NCI-H2196 treated with DMSO at 0.1 percent for 48 hours (cell line): ENCODE results near the gene RHCG.

Experiments
- DNase-seq: peaks from one replicate; lab custom pipeline; 2025; ENCODE audit not compliant: unreplicated experiment; lab: John Stamatoyannopoulos, UW

RHCG gene

GRCh38 chr15:89496155-89497098 lies at the start of gene RHCG:
TSS of gene RHCG (minus strand) at chr15:89496583. CDS start at chr15:89496544, 39 bp downstream.
- DNase-seq = no peak

- no peak for DNase-seq
Observed at GRCh38 chr15:89543389-89543788, 47.0 kb upstream of the RHCG start.

GRCh38 chr15:89542369-89542768 lies 46.0 kb upstream of the RHCG start:
- no peak for DNase-seq

DNA sequence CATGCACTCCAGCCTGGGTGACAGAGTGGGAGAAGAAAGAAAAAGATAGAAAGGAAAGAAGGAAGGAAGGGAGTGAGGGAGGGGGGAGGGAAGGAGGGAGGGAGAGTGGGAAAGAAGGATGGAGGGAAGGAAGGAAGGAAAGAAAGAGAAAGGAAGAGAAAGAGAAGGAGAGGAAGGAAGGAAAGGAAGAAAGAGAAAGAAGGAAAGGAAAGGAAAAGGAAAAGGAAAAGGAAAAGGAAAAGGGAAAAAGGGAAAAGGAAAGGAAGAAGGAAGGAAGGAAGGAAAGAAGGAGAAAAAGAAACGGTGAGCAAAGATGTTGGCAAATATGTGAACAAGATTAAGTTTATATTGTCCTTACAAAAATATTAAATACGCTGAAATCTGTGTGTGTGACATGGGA lies 42.6 kb upstream of the RHCG start:
- DNase-seq = no peak

- no peak for DNase-seq
Observed at GRCh38 chr15:89533861-89534544, 37.6 kb upstream of the RHCG start.

DNA sequence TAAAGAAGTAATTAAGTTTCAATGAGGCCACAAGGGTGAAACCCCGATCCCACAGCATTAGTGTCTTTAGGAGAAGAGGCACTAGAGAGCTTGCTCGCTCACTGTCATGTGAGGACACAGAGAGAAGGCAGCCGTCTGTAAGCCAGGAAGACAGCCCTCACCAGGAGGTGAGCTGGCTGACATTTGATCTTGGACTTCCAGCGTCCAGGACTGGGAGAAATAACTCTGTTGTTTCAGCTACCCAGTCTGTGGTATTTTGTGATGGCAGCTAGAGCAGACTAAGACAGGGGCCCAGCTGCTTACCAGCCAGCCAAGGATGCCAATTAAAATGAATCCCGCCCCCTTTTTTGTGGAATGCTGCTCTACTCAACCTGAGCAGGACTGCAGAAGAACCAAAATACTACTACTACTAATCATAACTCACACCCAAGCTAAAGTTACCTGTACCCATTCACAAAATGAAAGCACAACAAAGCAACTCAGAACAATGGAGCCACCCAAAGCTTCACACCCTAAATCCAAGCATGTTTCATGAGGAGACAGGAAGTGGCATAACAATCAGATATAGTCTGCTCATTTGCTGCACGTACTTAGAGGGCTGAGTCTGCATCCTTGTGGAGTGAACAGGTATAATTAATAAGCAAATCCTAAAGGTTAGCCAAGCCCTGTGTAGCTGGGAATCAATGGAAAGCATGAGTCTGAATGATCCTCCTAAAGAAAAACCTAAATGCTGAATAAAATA lies 35.6 kb upstream of the RHCG start:
- no peak for DNase-seq

- DNase-seq = no peak
Observed at GRCh38 chr15:89530976-89531375, 34.6 kb upstream of the RHCG start.

DNA sequence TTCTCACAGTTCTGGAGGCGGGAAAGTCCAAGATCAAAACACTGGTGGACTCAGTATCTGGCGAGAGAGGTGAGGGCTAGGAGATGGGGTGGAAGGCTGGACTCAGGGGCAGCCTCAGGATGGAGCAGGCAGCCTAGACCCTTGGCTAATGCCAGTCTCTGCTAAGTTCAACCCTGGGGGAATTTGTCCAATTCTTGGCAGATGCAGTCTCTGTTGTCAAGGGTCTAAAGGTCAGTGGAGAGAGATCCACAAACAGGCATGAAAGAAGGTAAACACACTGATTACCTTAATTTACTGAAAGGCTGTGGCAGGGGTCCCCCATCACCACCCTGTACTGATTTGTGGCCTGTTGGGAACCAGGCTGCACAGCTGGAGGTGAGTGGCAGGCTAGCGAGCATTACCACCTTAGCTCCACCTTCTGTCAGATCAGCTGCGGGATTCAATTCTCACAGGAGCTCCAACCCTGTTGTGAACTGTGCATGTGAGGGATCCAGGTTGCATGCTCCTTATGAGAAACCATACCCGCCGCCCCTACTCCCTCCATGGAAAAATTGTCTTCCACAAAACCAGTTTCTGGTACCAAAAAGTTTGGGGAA lies 32.5 kb upstream of the RHCG start:
- no peak for DNase-seq

DNA sequence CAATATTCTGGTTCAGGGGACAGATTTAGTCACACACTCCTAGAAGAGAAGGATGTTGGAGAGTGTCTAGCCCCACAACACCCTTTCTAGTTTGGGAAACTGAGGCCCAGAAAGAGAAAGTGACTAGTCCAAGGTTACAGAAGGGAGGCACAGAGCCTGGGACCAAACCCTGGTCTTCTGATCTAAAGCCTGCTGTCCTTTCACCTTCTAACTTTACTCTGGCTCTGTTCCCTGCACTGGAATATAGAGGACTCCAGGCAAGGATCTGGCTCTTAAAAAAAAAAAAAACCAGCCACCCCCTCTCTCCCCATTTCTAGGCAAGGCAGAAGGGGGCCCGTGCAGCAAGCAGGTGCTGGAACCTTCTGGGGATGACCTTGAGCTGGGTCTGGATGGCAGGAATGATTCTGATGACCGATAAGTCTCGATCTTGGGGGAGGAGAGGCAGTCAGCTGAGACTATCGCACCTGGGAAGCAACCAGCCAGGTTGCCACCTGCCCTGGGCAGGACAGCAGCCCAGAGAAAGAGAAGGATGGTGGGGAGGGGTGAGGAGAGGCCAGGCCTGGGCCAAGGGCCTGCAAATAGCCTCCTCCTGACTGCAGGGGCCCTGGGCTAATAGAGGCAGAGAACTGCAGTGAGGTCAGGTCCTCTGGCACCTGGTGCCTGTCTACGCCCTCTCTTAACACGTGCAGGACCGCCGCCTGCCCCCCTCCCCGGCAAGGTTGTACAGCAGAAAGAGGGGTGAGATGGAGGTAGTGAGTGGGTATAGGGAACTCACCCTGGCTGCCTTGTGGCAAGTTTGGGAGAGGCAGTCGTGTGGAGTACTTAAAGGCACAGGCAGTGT lies 30.4 kb upstream of the RHCG start:
- DNase-seq = no peak

- DNase-seq = no peak
Observed at GRCh38 chr15:89526181-89526580, 29.8 kb upstream of the RHCG start.

DNA sequence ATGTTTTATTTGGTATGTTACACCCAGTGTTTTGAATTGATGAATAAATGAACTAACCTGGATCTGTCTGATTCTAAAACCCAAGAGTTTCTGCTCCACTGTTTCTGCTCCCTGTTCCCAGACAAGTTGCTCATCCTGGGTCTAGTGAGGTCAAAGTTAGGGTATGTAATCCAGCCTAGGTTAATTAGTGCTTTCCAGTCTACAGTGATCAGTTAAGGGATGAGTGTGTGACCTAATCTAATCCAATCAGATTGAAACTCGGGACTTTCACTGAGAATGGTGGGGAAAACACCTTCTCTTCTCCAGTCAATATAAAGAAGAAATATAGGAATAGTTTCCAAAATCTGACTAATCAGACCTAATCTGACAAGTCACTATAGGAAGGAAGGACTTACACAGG lies 27.8 kb upstream of the RHCG start:
- DNase-seq = no peak

GRCh38 chr15:89523101-89523500 lies 26.7 kb upstream of the RHCG start:
- DNase-seq = no peak

DNA sequence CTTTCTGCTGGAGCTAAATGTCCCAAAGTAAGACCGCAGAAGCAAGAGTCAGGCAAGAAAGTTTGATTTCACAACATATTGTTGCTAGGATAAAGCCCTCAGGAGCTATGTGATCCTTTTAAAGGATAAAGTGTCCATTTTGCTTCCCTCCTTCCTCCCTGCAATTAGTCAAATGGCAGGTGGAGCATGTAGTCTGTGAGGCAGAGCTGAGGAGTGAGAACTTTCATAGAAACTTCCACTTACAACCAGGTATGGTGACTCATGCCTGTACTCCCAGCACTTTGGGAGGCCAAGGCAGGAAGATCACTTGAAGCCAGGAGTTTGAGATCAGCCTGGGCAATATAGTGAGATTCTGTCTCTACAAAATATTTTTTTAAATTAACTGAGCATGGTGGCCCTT lies 25.2 kb upstream of the RHCG start:
- DNase-seq = no peak

DNA sequence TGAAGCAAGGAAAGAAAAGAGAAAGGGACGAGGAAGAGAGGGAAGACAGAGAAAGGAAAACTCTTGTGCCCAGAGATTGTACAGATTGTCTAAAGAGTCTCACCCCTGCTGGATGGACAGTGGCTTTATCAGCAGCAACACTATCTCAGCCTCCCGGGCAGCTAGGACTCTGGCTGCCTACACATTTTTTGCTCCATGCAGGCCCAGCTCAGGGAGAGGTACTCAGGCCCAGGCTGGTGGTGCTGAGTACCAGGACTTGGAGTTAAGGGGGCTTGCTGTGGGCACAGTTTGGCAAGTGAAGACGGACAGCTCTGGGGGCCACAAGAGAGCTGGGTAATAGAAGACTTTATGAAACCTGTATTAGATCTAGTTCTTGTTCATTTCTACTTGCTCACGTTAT lies 19.1 kb upstream of the RHCG start:
- no peak for DNase-seq

GRCh38 chr15:89514596-89515406 lies 18.4 kb upstream of the RHCG start:
- DNase-seq = no peak

GRCh38 chr15:89514186-89514585 lies 17.8 kb upstream of the RHCG start:
- DNase-seq = no peak

- DNase-seq = no peak
Observed at GRCh38 chr15:89513284-89513683, 16.9 kb upstream of the RHCG start.

DNA sequence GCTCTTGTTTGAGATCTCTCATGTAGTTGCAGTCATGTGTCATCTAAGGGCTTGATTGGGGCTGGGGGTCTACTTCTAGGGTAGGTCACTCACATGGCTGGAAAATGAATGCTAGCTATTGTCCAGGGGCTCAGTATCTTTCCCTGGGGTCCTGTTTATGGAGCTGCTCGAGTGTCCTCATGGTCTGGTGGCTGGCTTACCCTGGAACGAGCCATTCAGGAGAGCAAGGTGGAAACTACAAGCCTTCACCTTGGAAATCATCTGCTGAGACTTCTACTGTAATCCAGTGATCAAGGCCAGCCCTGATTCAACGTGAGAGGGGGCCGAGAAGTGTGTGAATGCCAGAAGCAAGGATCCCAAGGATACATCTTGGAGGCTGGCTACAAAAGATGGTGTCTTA lies 16.2 kb upstream of the RHCG start:
- no peak for DNase-seq

DNA sequence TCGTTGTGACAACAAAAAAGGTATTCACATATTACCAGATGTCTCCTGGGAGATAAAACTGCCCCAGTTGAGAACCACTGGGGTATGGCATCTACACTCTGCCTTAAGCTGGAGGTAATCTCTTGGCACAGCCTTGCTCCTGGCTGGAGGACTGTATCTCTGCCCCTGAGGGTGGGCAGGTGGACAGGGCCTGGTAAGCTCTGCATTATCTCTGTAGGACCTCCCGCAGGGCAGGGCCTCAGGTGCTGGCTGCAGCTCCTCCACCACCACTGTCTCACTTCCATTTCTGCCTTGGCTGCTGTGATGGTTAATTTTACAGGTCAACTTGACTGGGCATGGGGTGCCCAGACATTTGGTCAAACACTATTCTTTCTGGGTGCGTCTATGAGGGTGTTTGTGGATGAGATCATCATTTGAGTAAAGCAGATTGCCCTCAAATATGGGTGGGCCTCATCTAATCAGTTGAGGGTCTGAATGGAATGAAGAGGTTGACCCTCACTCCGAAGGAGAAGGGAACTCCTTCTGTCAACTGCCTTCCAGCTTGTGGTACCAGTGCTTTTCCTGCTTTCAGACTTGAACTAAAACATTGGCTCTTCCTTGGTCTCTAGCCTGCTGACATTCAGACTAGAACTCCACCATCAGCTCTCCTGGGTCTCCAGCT lies 9.8 kb upstream of the RHCG start:
- no peak for DNase-seq
